OCI-LY1 (cell line): ENCODE data around the gene KLHL40.

Experiments
- EZH2 ChIP-seq: fragments of 200-600 bp; sonication (generic), shearing (Covaris generic); IDR thresholded peaks from 2 replicates; pipeline ENCODE4 v1.8.0; 2017; ENCODE audit warnings: borderline replicate concordance, mixed run types, mild to moderate bottlenecking, antibody characterized with exemption, low read length, moderate library complexity, mixed read lengths
- TF ChIP-seq, protein P1 (sequence below): fragments of 200-600 bp; sonication (generic), shearing (Covaris generic); IDR thresholded peaks from 2 replicates; pipeline ENCODE4 v1.5.1; 2017; ENCODE audit warnings: mild to moderate bottlenecking, antibody characterized with exemption, low read length, moderate library complexity, mixed read lengths

GRCh38 chr3:42706721-42707619, 21.6 kb downstream of the KLHL40 start:
- TF ChIP-seq, protein P1, sequence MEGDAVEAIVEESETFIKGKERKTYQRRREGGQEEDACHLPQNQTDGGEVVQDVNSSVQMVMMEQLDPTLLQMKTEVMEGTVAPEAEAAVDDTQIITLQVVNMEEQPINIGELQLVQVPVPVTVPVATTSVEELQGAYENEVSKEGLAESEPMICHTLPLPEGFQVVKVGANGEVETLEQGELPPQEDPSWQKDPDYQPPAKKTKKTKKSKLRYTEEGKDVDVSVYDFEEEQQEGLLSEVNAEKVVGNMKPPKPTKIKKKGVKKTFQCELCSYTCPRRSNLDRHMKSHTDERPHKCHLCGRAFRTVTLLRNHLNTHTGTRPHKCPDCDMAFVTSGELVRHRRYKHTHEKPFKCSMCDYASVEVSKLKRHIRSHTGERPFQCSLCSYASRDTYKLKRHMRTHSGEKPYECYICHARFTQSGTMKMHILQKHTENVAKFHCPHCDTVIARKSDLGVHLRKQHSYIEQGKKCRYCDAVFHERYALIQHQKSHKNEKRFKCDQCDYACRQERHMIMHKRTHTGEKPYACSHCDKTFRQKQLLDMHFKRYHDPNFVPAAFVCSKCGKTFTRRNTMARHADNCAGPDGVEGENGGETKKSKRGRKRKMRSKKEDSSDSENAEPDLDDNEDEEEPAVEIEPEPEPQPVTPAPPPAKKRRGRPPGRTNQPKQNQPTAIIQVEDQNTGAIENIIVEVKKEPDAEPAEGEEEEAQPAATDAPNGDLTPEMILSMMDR: no peak
- TF ChIP-seq EZH2: no peak
